ENCODE results near the gene FAM20B.

DNA sequence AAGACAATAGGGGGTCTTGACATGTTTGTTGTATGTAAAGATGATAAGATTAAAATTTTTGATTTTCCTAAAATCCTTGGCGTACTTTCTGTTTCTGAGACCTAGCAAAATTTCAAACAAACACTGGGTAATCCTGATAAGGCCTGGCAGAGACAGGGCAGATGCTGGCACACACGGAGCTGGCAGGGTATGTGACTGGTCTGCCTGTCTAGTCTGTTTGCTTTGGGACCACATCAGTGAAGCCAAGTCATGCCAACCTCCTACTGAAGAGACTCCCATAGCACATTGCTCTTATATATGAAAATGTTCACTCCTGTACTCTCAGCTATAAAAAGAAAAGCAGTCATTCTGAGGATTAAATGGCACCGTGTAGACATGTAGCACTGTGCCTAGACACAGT, 70.2 kb downstream of the FAM20B start:
- TF ChIP-seq, protein P1, sequence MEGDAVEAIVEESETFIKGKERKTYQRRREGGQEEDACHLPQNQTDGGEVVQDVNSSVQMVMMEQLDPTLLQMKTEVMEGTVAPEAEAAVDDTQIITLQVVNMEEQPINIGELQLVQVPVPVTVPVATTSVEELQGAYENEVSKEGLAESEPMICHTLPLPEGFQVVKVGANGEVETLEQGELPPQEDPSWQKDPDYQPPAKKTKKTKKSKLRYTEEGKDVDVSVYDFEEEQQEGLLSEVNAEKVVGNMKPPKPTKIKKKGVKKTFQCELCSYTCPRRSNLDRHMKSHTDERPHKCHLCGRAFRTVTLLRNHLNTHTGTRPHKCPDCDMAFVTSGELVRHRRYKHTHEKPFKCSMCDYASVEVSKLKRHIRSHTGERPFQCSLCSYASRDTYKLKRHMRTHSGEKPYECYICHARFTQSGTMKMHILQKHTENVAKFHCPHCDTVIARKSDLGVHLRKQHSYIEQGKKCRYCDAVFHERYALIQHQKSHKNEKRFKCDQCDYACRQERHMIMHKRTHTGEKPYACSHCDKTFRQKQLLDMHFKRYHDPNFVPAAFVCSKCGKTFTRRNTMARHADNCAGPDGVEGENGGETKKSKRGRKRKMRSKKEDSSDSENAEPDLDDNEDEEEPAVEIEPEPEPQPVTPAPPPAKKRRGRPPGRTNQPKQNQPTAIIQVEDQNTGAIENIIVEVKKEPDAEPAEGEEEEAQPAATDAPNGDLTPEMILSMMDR (IDR thresholded peaks at IDR 0.05 in 4 of 5, conservative IDR thresholded peaks at IDR 0.05 in 1 of 5) = no peak
- TF ChIP-seq POLR2A (IDR thresholded peaks at IDR 0.05) = no peak

Data from gastrocnemius medialis (tissue), 4 donors.